Endothelial cell (in vitro differentiated cells): ENCODE data around the gene DLX4. TPM values are rescaled to one million over a fixed set of nuclear protein-coding genes. Genes with fewer than 3 reads are reported as not detected.

Source experiments
- DNase-seq: peaks from one replicate; pipeline ENCODE4 v3.0.0; 2021; ENCODE audit warnings: low spot score
- H3K27ac Mint-ChIP-seq: one replicate; pipeline ENCODE4 v1.8.0; 2021; ENCODE audit warnings: mixed read lengths, inconsistent platforms; ENCODE audit not compliant: unreplicated experiment
- H3K27me3 Mint-ChIP-seq: one replicate; pipeline ENCODE4 v1.8.0; 2021; ENCODE audit warnings: mild to moderate bottlenecking, moderate library complexity, mixed read lengths, inconsistent platforms; ENCODE audit not compliant: unreplicated experiment
- H3K36me3 Mint-ChIP-seq: one replicate; pipeline ENCODE4 v1.8.0; 2021; ENCODE audit warnings: mild to moderate bottlenecking, low read depth, mixed read lengths, inconsistent platforms; ENCODE audit not compliant: unreplicated experiment
- H3K4me1 Mint-ChIP-seq: one replicate; pipeline ENCODE4 v1.8.0; 2021; ENCODE audit warnings: mild to moderate bottlenecking, mixed read lengths, inconsistent platforms; ENCODE audit not compliant: unreplicated experiment
- H3K4me3 Mint-ChIP-seq: one replicate; pipeline ENCODE4 v1.8.0; 2021; ENCODE audit warnings: mild to moderate bottlenecking, mixed read lengths, inconsistent platforms; ENCODE audit not compliant: unreplicated experiment
- H3K9me3 Mint-ChIP-seq: one replicate; pipeline ENCODE4 v1.8.0; 2021; ENCODE audit warnings: mixed read lengths, inconsistent platforms; ENCODE audit not compliant: unreplicated experiment
- CTCF ChIP-seq: fragments of 200-600 bp; sonication (generic); IDR thresholded peaks from one replicate; pipeline ENCODE4 v1.5.0; 2021; ENCODE audit warnings: antibody characterized with exemption; ENCODE audit not compliant: unreplicated experiment
- total RNA-seq: library from RNA; stranded (reverse); fragmentation: NEBNext Ultra II Directional; extraction: Animal tissue kit (Norgen Biotek cat#: 25700); gene quantifications from one replicate; pipeline ENCODE4 v1.2.1, GENCODE V29; 2021; ENCODE audit not compliant: unreplicated experiment

DLX4 gene
- total RNA-seq, 1 donor from 2014 or later, result 0.36 TPM

GRCh38 chr17:49924589-49924988, 44.4 kb upstream of the DLX4 start:
- no peak for TF ChIP-seq CTCF
- no peaks in the 10 kb centered on the region for H3K9me3 Mint-ChIP-seq
- H3K4me3 Mint-ChIP-seq, result no peak overlapping the region
- no peak for DNase-seq
- H3K36me3 Mint-ChIP-seq, result no peaks in the 10 kb centered on the region
- no peak overlapping the region for H3K27ac Mint-ChIP-seq
- H3K27me3 Mint-ChIP-seq, result peaks cover 10% of the 10 kb centered on the region
- H3K4me1 Mint-ChIP-seq, result no peaks in the 10 kb centered on the region

- H3K27ac Mint-ChIP-seq, result no peak overlapping the region
- H3K36me3 Mint-ChIP-seq, result no peaks in the 10 kb centered on the region
- no peaks in the 10 kb centered on the region for H3K4me1 Mint-ChIP-seq
- TF ChIP-seq CTCF, result no peak
- peaks cover 15% of the 10 kb centered on the region for H3K27me3 Mint-ChIP-seq
- no peaks in the 10 kb centered on the region for H3K9me3 Mint-ChIP-seq
- no peak for DNase-seq
- no peak overlapping the region for H3K4me3 Mint-ChIP-seq
These were observed 43.1 kb upstream of the DLX4 start for GRCh38 chr17:49925921-49926320.

- no peaks in the 10 kb centered on the region for H3K36me3 Mint-ChIP-seq
- H3K4me3 Mint-ChIP-seq, result no peak overlapping the region
- no peak for TF ChIP-seq CTCF
- H3K27ac Mint-ChIP-seq, result no peak overlapping the region
- peaks cover 12% of the 10 kb centered on the region for H3K27me3 Mint-ChIP-seq
- no peak for DNase-seq
- H3K4me1 Mint-ChIP-seq, result no peaks in the 10 kb centered on the region
- H3K9me3 Mint-ChIP-seq, result no peaks in the 10 kb centered on the region
These were observed 42.1 kb upstream of the DLX4 start for GRCh38 chr17:49926886-49927285.

GRCh38 chr17:49928126-49928800, 40.7 kb upstream of the DLX4 start:
- H3K27ac Mint-ChIP-seq, result no peak overlapping the region
- no peak for DNase-seq
- no peaks in the 10 kb centered on the region for H3K9me3 Mint-ChIP-seq
- H3K36me3 Mint-ChIP-seq, result no peaks in the 10 kb centered on the region
- no peak overlapping the region for H3K4me3 Mint-ChIP-seq
- H3K4me1 Mint-ChIP-seq, result no peaks in the 10 kb centered on the region
- TF ChIP-seq CTCF, result no peak
- H3K27me3 Mint-ChIP-seq, result peaks cover 13% of the 10 kb centered on the region

GRCh38 chr17:49928837-49929475, 40.0 kb upstream of the DLX4 start:
- Mint-ChIP-seq H3K27me3 (peaks cover 13% of the 10 kb centered on the region), H3K27ac (no peak overlapping the region), H3K9me3 (no peaks in the 10 kb centered on the region), H3K36me3 (no peaks in the 10 kb centered on the region), H3K4me3 (no peak overlapping the region), H3K4me1 (no peaks in the 10 kb centered on the region)
- DNase-seq, result no peak
- TF ChIP-seq CTCF, result no peak
